Right cardiac atrium (tissue), 5 donors: ENCODE data around the gene CBLB. TPM values are rescaled to one million over a fixed set of nuclear protein-coding genes. Genes with fewer than 3 reads are reported as not detected.

Experiments
- ATAC-seq, 2 donors: fragments of 200-7000 bp; cut with Tn5 transposase; one replicate each; pipeline versions ENCODE4 v1.8.0 to v1.9.1; 2020; ENCODE audit warnings: moderate library complexity in 2 of 2, mild to moderate bottlenecking in 1 of 2
- DNase-seq, 3 donors: peaks; one replicate each; pipeline ENCODE4 v3.0.0-alpha.2; 2020
- H3K27ac ChIP-seq: one replicate; pipeline ENCODE4 v1.5.1; 2013; ENCODE audit warnings: mild to moderate bottlenecking, low read length, control low read depth, moderate library complexity
- H3K27me3 ChIP-seq: one replicate; pipeline ENCODE4 v1.6.1; 2013; ENCODE audit not compliant: control insufficient read depth, insufficient read depth
- H3K4me1 ChIP-seq: one replicate; pipeline ENCODE4 v1.6.1; 2013; ENCODE audit warnings: low read length; ENCODE audit not compliant: control insufficient read depth, insufficient read depth
- H3K4me3 ChIP-seq: one replicate; pipeline ENCODE4 v1.5.1; 2013; ENCODE audit warnings: low read length, control low read depth
- H3K9me3 ChIP-seq: one replicate; pipeline ENCODE4 v1.6.1; 2013; ENCODE audit warnings: low read length; ENCODE audit not compliant: control insufficient read depth
- WGBS: extraction: QIAGEN DNeasy Blood & Tissue Kit; methylation state at CpG from one replicate; pipeline ENCODE4 v1.1.7; 2013; 5-methylcytosine and 5-hydroxymethylcytosine counted together
- intact Hi-C, 4 donors: fragments of 100-400 bp; cut with DNase I; formaldehyde crosslinking; loops; one replicate each; pipeline versions ENCODE4 v1.11.0 to v1.14.0; 2022 to 2023
- polyA plus RNA-seq: library from polyadenylated mRNA; stranded (reverse); fragments of 200-250 nt; gene quantifications from one replicate; pipeline ENCODE4 v1.2.3, GENCODE V29; 2013
- total RNA-seq, 4 donors: library from RNA; stranded (reverse); fragmentation: NEBNext Ultra II Directional; extraction: Animal tissue kit (Norgen Biotek cat#: 25700); gene quantifications; one replicate each; pipeline ENCODE4 v1.2.1, GENCODE V29; 2021
- donor health status: healthy with polysubstance abuse.
- donor health status: DM: no; HTN: yes; CAD: no.
- donor health status: DM: no; HTN: no; CAD: no.
- donor health status: DM: no; HTN: yes; CAD: no; lungs with severe emphysema.
- donor health status: DM: yes; HTN: yes; CAD: no.

The CBLB gene
- total and polyA plus RNA-seq, 5 donors, result 18.0 to 45.0 (median 43.0) TPM

- peak overlapping the region; percentile 1 for H3K27ac ChIP-seq
- H3K4me3 ChIP-seq, result no peak overlapping the region
- H3K9me3 ChIP-seq, result no peaks in the 10 kb centered on the region
- no peak for DNase-seq
- intact Hi-C loops, result no loop called here
- peaks cover 9% of the 10 kb centered on the region for H3K4me1 ChIP-seq
- WGBS, result 51% methylated on average over 4 of the region's 4 CpGs
- no peak for ATAC-seq
- no peaks in the 10 kb centered on the region for H3K27me3 ChIP-seq
These were observed 36.2 kb downstream of the CBLB start for GRCh38 chr3:105832644-105833043.

- DNase-seq (no peak), ATAC-seq (no peak)
- H3K4me1 ChIP-seq, result peaks cover 10% of the 10 kb centered on the region
- no peak overlapping the region for H3K27ac ChIP-seq
- H3K9me3 ChIP-seq, result no peaks in the 10 kb centered on the region
- no peak overlapping the region for H3K4me3 ChIP-seq
- WGBS, result 96% methylated on average over 2 of the region's 2 CpGs
- intact Hi-C loops, result no loop called here
- H3K27me3 ChIP-seq, result no peaks in the 10 kb centered on the region
These were observed 38.0 kb downstream of the CBLB start for GRCh38 chr3:105830836-105831235.

GRCh38 chr3:105829871-105830622, 38.8 kb downstream of the CBLB start:
- Histone ChIP-seq H3K9me3 (no peaks in the 10 kb centered on the region), H3K27ac (peak overlapping the region; percentile 45), H3K4me3 (no peak overlapping the region), H3K27me3 (no peaks in the 10 kb centered on the region), H3K4me1 (peaks cover 10% of the 10 kb centered on the region)
- intact Hi-C loops, result no loop called here
- whole genome bisulfite sequencing, result 60% methylated on average over 4 of the region's 4 CpGs
- ATAC-seq (no peak), DNase-seq (no peak)

GRCh38 chr3:105829229-105829628, 39.6 kb downstream of the CBLB start:
- ATAC-seq (no peak), DNase-seq (no peak)
- intact Hi-C loops, result no loop called here
- 94% methylated on average over 4 of the region's 4 CpGs for WGBS
- Histone ChIP-seq H3K4me3 (no peak overlapping the region), H3K9me3 (no peaks in the 10 kb centered on the region), H3K27ac (no peak overlapping the region), H3K27me3 (no peaks in the 10 kb centered on the region), H3K4me1 (peaks cover 10% of the 10 kb centered on the region)

- Histone ChIP-seq H3K27ac (no peak overlapping the region), H3K4me3 (no peak overlapping the region), H3K4me1 (peaks cover 14% of the 10 kb centered on the region), H3K9me3 (no peaks in the 10 kb centered on the region), H3K27me3 (no peaks in the 10 kb centered on the region)
- ATAC-seq (no peak), DNase-seq (no peak)
- 41% methylated on average over 2 of the region's 2 CpGs for WGBS
- intact Hi-C loops, result no loop called here
These were observed 40.1 kb downstream of the CBLB start for GRCh38 chr3:105828703-105829102.

- no peaks in the 10 kb centered on the region for H3K27me3 ChIP-seq
- no peak overlapping the region for H3K4me3 ChIP-seq
- no peaks in the 10 kb centered on the region for H3K9me3 ChIP-seq
- H3K4me1 ChIP-seq, result peaks cover 15% of the 10 kb centered on the region
- 83% methylated on average over 2 of the region's 2 CpGs for WGBS
- intact Hi-C loops, result no loop called here
- H3K27ac ChIP-seq, result no peak overlapping the region
- DNase-seq (peak in 1 of 3 donors; percentile 31), ATAC-seq (peak; percentile 70 to 71)
These were observed 40.9 kb downstream of the CBLB start for GRCh38 chr3:105827959-105828358.

GRCh38 chr3:105826778-105827634, 41.8 kb downstream of the CBLB start:
- peaks cover 14% of the 10 kb centered on the region for H3K4me1 ChIP-seq
- peak overlapping the region; percentile 79 for H3K27ac ChIP-seq
- H3K9me3 ChIP-seq, result no peaks in the 10 kb centered on the region
- ATAC-seq, result peak in 1 of 2 donors; percentile 33
- intact Hi-C loops, result no loop called here
- no peak overlapping the region for H3K4me3 ChIP-seq
- WGBS, result 70% methylated on average over 6 of the region's 6 CpGs
- no peaks in the 10 kb centered on the region for H3K27me3 ChIP-seq
- no peak for DNase-seq

GRCh38 chr3:105824129-105824528, 44.7 kb downstream of the CBLB start:
- Histone ChIP-seq H3K4me3 (no peak overlapping the region), H3K9me3 (no peaks in the 10 kb centered on the region), H3K27ac (peak overlapping the region; percentile 91), H3K4me1 (peaks cover 13% of the 10 kb centered on the region), H3K27me3 (no peaks in the 10 kb centered on the region)
- DNase-seq, result no peak
- intact Hi-C loops, result no loop called here
- 92% methylated on average over 2 of the region's 2 CpGs for WGBS
- no peak for ATAC-seq

GRCh38 chr3:105823149-105823867, 45.5 kb downstream of the CBLB start:
- Histone ChIP-seq H3K9me3 (no peaks in the 10 kb centered on the region), H3K27me3 (no peaks in the 10 kb centered on the region), H3K4me1 (peaks cover 13% of the 10 kb centered on the region), H3K4me3 (no peak overlapping the region), H3K27ac (peak overlapping the region; percentile 97)
- DNase-seq, result no peak
- WGBS, result 47% methylated on average over 4 of the region's 4 CpGs
- ATAC-seq, result peak; percentile 55 to 83
- intact Hi-C loops, result no loop called here

GRCh38 chr3:105822171-105823123, 46.4 kb downstream of the CBLB start:
- Histone ChIP-seq H3K4me1 (peaks cover 9% of the 10 kb centered on the region), H3K4me3 (no peak overlapping the region), H3K9me3 (no peaks in the 10 kb centered on the region), H3K27me3 (no peaks in the 10 kb centered on the region), H3K27ac (peak overlapping the region; percentile 20)
- ATAC-seq (peak; percentile 53 to 81), DNase-seq (no peak)
- WGBS, result 36% methylated on average over 3 of the region's 3 CpGs
- intact Hi-C loops, result no loop called here
